NCI-H2107 treated with DMSO at 0.1 percent for 48 hours (cell line): ENCODE results near the gene ACSM3.
A peak's percentile ranks its signal among the peaks of the same experiment; 100 is the strongest.
"Not testable (repeated sequence)": the region's sequence is repeated elsewhere in the genome, so short reads cannot be mapped to it uniquely, and the experiment has no call there.

ENCODE experiments used
- DNase-seq: peaks from one replicate; lab custom pipeline; 2025; ENCODE audit not compliant: unreplicated experiment; lab: John Stamatoyannopoulos, UW

Gene ACSM3, protein sequence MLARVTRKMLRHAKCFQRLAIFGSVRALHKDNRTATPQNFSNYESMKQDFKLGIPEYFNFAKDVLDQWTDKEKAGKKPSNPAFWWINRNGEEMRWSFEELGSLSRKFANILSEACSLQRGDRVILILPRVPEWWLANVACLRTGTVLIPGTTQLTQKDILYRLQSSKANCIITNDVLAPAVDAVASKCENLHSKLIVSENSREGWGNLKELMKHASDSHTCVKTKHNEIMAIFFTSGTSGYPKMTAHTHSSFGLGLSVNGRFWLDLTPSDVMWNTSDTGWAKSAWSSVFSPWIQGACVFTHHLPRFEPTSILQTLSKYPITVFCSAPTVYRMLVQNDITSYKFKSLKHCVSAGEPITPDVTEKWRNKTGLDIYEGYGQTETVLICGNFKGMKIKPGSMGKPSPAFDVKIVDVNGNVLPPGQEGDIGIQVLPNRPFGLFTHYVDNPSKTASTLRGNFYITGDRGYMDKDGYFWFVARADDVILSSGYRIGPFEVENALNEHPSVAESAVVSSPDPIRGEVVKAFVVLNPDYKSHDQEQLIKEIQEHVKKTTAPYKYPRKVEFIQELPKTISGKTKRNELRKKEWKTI

DNA sequence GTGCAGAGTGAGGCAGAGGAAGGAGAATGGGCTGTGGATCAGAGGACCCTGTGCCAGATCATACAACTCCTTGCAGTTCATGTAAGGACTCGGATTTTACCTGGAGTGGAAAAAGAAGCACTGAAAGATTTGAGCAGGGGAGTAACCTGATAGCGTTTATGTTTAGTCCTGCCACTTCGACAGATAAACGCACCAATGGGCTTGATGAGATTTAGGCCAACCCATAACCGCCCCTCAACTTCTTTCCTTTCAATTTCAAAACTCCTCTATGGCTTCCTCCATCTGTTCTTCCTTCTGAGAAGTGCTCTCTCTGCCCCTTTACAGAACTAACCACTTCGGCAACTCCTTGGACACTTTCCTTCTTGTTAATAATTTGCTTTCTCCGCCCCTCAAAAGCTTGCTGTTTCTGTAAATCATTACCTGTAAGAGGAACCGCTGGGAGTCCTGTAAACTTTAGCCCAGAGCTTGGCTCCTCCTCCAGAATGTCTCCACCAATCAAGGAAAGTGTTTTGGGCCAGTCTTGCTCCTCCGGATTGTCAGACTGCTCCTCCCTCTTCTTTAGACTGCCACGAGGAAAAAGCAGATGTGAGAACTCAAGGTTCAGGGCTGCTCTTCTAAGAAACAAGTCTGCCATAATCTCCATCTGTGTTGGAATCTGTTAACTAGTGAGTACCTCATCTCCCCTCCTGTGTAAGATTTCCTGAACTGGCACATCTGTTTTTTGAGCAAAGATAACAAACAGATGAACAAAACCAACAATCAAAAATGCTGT is at the start of gene ACSM3:
Gene ACSM3 (plus strand): TSS at position 554 of the 772 bp plus-strand sequence. CDS start 6,021 bp downstream, outside the sequence.
- DNase-seq, result no peak

DNA sequence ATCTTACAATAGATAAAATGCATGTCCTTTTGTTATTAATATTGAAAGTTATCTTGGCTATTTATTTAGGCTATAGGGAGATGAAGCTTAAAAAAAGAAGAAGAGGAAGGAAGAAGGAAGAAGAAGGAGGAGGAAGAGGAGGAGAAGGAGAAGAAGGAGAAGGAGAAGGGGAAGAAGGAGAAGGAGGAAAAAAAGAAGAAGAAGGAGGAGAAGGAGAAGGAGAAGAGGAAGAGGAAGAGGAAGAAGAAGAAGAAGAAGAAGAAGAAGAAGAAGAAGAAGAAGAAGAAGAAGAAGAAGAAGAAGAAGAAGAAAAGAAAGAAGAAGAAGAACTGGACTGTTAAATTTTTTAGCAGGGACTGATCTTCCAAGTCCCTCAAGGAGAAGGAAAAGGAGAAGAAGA is 46.1 kb upstream of the ACSM3 start:
- not testable (repeated sequence) for DNase-seq

DNA sequence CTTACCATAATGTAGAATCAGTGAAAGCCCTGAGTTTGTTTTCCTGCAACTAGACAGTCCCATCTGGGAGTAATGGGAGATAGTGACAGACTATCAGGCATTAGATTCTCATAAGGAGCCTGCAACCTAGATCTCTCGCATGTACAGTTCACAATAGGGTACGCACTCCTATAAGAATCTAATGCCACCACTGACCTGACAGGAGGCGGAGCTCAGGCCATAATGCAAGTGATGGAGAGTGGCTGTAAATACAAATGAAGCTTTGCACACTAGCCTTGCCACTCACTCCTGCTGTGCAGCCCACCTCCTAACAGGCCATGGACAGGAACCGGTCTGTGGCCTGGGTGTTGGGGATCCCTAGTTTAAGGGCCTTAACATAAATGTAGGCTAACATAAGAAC is 43.6 kb upstream of the ACSM3 start:
- no peak for DNase-seq

DNA sequence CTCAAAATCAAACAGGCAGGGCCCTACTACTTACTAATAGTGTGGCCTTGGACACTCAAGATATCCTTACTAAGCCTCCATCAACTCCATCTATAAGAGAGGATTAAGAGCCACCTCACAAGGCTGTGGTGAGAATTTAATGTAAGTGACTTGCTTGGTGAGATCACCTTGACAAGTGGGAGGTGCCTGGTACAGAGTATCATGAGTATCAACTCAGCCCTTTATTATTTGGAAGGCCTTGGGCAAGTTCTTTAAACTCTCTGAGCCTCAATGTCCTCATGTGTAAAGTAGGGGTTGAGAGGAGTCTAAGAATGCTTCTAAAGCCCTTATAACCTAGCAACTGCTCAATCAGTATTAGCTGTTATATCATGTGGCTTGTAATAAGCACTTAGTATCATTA is 37.2 kb upstream of the ACSM3 start:
- no peak for DNase-seq

DNA sequence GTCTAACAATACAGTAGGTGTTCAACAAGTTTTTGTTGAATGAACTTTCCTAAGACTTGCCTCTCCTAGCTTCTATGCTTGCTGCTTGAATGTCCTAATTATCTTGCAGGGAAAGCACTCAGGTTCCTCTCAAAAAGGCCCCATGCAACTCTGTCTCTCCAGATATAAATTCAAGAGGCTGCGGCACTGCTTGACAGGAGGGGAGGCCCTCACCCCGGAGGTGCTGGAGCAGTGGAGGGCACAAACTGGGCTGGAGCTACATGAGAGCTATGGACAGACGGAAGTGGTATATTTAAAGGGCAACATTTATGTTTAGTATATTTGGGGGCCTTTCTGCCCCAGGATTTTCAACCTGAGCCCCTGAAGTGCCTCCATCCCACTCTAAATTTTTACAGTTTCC is 36.6 kb upstream of the ACSM3 start:
- no peak for DNase-seq

DNA sequence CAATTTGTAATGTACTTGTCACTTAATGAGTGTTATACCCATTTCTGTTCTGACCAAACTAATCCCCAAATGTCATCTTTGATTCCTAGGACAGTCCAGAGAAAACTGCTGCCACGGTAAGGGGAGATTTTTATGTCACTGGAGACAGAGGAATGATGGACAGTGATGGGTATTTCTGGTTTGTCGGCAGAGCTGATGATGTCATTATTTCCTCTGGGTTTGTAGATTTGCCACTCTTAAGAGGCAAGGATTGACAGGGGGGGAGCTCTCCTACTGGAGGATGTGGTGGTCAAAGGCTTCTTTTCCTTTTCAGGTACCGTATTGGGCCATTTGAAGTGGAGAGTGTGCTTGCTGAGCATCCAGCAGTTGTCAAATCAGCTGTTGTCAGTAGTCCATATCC is 34.7 kb upstream of the ACSM3 start:
- DNase-seq, result no peak

DNA sequence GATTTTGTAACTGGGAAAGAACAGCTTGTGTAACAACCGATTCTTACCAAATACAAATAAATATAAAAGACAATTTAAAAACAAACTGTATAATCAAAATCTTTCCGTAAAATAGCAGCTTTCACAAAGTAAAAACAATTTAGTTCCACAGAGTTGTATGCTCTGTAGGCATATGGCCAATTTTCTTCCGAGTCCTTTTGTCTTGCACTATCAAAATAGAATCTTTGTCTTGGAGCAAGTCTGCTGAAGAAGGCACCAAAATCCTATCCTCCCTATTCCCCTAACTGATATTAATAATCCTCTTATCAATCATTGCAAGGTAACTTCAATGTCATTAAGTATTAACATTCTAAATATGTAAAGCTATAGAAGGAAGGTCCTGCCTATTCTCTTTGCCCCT is 29.8 kb upstream of the ACSM3 start:
- DNase-seq, result no peak

DNA sequence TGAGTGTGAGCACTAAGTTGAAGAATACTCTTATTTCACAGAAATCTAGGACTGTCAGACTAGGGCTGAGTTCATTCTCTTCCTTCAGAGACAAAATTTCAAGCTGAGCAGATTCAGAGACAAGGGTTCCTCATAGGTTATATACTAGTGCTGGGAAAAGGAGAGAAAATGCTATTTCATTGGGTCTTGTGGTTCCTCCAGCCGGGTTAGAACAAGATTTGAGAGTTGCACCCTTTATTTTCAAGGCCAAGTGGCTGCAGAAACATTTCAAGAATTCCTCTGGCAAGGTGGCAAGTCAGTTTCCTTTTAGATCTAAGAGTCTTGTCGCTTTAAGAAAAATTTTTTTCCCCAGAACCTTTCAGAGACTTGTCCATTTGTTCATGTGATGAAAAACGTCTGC is 29.0 kb upstream of the ACSM3 start:
- DNase-seq, result no peak

DNA sequence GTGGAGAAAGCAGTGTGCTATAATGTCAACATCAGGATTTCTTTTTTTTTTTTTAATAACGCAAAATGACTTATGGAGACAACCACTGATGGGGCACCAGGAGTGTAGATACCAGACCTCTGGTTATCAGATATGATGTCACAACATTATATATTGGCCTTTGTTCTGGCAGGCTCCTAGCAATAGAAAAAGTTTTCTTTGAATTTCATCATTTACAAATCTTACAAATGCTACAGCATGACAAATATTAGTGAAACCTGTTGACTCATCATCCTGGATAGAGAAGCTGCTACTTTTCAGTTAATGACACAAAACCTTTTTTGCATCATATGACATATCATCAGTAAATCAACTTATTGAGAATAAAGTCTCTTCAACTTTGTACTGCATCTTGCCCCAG is 28.3 kb upstream of the ACSM3 start:
- no peak for DNase-seq

DNA sequence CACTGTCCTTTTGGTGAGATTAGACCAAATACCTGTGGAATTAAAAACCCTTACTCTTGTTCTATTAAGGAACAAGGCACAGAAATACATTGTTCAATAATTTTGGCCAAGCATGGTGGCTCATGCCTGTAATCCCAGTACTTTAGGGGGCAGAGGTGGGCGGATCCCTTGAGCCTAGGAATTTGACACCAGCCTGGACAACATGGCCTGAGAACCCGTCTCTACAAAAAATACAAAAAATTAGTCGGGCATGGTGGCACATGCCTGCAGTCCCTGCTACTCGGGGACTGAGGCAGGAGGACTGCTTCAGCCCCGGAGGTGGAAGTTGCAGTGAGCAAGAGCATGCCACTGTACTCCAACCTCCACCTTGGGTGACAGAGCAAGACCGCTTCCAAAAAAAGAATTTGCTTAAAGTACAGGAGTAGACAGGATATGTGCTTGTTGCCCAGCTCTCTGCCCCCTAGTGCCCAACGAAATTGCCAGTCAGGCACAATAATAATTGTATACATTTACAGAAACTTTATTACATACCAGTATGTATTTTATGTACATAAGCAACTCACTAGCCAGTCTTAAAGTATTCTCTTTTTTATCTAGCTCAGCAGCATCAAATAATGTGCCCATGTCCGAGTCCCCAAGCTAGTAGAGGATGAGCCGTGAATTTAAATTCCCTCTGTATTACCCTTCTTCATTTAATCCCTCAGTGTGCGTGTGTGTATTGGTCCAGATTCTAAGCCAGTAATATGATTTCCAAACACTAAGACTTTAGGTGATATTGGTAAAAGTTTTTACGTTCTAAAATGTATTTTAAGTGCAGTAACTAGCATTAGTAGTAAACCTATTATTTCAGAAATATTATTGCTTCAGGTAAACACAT is 23.6 kb upstream of the ACSM3 start:
- DNase-seq, result no peak

DNA sequence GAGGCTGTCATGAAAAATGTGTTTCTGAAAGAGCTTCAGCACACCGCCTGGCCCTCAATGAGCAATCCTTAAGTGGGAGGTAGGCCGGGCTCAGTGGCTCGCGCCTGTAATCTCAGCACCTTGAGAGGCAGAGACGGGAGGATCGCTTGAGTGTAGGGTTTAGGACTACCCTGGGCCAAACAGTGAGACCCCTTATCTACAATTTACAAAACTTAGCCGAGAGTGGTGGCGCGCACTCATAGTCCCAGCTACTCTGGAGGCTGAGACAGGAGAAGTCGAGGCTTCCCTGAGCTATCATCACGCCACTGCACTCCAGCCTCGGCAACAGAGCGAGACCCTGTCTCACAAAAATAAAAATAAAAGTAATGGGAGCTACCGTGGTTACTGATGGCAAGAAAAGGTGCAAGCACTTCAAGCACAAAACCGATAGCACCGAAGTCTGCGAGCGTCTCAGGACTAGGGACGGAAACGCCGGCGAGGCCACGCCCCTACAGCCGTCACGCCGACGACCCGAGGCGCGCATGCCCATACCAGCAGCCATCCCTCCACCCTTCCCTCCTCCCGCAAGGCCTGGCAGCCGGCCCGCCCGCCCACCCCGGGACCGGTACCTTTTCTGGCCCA is 22.8 kb upstream of the ACSM3 start:
- peak; percentile 65 for DNase-seq

DNA sequence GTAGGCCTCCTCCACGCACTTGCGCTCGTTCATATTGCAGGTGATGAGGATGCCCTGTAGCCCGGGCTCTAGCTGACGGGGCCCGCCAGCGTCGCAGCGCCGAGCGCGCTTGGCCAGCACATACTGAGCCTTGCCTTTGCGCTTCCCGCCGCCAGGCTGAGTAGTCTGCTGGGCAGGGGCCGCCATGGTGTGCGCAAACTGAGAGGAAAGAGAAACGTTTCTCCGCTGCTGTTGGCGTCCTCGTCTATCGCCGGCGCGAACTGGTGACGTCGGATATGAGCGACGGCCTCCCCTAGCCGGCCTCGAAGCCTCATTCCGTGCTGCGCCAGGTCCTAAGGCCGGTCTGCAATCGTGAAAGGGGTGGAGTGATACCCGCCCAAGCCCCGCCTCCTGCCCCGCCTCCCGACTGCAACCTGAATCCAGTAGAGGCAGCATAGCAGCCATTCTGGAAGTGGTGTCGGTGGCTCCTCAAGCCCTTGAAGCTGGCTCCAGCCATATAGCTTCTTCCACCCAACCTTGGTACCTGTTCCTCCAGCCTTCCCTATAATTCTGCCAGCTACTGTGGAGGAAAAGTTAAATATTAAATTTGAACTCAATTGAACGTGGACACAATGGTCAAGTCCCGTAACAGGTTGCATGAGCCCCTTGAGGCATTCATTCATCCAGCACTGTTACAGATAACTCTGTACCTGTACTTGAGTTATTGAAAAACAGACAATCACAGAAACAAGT is 22.1 kb upstream of the ACSM3 start, which contains the start of gene THUMPD1:
Gene THUMPD1 (minus strand): TSS at position 265 of the 732 bp plus-strand sequence. CDS start 79 bp downstream, at position 186.
- peak; percentile 82 for DNase-seq

DNA sequence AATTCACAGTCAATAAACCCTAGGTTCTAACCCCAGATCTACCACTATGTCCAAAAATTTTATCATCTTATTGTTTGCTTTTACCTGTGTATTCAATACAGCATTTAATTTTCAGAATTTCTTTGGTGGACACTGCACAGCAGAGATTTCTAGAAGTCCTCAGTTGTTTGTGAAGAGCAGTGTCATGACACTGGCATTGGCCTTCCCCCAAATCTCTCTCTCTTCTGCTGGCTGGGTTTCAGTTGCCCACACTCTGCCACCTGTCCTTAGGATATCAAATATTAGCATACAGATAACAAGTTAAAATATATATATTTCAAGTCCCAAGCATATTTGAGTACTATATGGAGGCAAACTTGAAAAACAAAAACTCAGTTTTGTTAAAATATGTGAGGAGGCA is 20.2 kb upstream of the ACSM3 start:
- DNase-seq, result no peak

DNA sequence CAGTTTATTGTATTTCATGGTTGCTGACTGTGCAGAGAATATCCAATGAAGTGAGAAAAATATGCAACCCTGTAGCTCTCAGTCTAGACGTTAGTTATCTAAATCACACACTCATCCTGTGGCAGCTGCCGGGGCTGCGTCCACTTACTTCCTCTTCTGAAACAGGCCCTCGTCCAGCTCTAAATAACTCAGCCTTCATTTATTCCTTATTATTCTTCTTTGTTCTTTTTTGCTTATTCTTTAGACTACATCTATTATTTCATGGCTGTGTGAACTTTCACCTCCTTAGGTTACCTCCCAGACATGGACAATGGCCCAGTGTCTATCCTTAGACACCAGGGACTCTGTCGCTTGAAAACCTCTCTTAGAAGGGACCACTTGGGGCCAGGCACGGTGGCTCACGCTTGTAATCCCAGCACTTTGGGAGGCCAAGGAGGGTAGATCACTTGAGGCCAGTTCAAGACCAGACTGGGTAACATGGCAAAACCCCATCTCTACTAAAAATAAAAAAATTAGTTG is 18.8 kb upstream of the ACSM3 start:
- DNase-seq, result no peak

DNA sequence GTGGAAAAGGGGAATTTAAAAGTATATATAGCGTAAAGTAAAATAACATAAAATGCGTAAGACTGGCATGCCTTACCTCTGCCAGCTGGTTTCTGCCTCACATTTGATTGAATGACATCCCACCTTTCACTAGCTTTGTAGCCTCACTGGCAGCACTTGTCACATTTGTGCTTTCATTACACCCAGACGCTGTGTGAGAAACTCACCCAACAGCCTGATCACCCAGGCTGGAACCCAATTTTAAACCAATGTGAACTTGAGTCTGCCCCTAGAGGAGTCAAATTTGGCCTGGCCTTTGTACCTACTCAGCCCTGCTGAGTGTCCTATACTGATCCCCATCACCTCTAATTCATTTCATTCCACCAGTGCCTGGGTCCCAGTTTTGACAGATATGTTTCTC is 17.4 kb upstream of the ACSM3 start:
- DNase-seq, result no peak

DNA sequence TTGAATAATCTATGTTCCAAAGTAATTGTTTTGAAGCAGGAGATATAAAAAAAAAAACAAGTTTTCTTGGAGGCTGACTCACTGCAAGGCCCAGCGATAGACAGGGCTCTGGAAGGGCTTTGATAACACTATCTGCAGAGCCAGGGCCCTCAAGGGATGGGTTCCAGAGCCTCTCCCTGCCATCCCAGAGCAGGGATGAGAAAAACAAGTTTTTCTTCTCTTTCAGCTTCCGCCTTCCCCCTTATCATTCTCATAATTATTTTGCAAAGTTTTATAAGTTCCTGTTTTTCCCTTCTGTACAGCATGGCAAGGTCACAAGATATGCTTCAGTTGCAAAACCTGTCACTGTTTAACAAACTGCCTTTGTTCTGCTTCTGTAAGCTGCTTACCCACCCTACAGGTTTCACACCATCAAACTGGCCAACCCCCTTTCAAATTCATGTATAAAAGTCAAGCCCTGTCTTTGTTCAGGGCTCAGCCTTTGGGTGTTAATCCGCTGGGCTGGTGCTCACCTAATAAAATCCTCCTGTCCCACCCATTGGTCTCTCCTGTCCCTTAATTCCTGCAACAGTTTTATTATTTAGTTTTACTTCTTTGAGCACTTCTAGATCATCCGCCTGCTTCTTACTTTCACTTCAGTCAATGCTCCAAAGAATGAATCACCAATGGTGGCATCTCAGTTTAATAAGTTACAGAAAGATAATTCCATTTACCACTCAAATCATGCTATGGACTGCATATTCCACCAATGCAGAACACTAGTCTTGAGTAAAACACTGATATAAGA is 16.6 kb upstream of the ACSM3 start:
- DNase-seq, result no peak

DNA sequence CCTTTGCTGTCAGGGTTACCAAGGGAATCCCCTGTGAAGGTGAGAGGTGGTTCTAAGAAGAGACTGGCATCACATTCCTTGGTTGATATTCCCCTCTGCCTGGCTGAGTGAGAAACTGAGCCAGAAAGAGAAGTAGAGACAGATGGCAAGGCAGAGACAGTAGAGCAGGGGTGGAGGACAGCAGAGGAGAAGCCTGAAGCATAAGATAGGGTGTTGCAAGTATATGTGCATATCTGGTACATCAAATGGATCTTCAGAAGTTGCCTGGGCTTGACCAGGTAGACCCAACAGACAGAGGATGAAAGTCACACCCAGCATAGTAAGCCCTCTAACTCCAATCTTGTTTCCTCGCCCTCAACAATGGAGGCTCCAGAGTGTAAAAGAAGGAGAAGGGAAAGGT is 14.3 kb upstream of the ACSM3 start:
- no peak for DNase-seq

DNA sequence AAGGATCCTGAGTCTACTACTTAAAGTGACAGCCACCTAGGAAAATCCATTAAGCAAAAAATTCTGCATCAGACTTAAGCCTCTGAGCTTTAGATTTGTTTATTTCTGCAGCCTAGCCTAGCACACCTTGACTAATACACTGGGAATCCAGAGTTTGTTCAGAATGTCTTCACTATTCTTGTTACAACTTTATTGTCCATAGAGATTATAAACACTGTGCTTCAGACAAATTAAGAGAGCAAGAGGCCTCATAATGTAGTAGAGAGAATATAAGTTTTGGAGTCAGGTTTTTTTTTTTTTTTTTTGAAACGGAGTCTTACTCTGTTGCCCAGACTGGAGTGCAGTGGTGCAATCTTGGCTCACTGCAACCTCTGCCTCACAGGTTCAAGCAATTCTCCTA is 13.3 kb upstream of the ACSM3 start:
- no peak for DNase-seq

DNA sequence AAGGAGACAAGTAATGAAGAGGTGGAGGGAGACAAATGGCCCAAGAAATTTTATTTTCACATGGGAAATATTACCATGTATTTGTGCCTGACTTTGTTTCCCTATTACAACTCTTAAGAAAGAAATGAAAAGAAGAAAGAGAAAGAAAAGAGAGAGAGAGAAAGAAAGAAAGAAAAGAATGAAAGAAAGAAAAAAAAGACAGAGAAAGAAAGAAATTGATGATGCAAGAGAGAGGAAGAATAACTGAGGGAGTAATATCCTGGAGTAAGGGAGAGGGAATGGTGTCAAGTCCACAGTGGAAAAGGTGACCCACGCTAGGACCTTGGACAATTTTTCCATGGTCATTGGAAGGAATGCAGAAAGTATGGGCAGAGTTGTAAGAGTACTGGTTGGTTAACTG is 10.1 kb upstream of the ACSM3 start:
- no peak for DNase-seq
